ENCODE results near the gene RPL13. TPM values are rescaled to one million over a fixed set of nuclear protein-coding genes. Genes with fewer than 3 reads are reported as not detected.

The RPL13 gene
- total and polyA plus RNA-seq, 4 donors = 699 to 2,663 (median 1,571) TPM

DNA sequence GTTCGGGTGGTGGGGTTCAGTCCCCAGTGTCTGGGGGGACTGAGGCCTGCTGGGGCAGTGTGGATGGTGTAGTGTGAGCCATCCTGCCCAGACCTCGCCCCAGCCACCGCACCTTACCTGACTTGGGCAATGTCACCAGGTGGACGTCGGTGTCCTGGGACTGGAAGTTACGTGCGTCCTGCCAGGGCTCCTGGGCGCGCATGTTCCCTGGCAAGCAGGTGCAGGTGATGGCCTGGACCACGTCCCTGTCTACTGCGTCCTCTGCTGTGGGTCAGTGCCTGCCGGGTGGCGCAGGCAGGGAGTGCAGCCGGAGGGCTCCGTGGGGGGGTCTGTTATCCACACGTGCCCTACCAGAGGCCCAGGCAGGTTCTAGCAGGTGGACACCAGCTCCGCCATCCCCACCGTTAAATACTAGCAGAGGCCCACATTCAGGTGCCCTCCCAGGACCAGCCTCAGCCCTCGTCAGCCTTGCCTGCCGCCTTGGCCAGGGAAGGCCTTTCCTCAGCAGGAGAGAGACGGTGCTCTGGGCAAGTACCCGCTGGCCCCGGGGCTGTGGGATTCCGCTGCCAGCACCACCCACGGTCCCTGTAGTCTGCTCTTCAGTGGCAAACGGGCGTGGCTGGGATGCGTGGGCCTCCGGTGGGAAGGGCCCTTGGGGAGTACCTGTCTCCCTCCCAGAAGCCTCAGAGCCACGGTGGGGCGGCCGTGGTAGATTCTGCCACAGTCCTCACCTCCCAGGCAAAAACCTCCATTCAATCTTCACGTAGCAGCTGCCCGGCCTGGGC, 44.9 kb downstream of the RPL13 start:
- 91% methylated on average over 34 of the region's 34 CpGs for WGBS
- TF ChIP-seq, protein P1, sequence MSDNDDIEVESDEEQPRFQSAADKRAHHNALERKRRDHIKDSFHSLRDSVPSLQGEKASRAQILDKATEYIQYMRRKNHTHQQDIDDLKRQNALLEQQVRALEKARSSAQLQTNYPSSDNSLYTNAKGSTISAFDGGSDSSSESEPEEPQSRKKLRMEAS (IDR thresholded peaks at IDR 0.05) = no peak
- TF ChIP-seq TAF1 (conservative IDR thresholded peaks at IDR 0.05) (no peak), HNF4A (conservative IDR thresholded peaks at IDR 0.05) (no peak), JUND (IDR thresholded peaks at IDR 0.05) (no peak), SP1 (IDR thresholded peaks at IDR 0.05) (no peak), RXRA (IDR thresholded peaks at IDR 0.05) (no peak), YY1 (IDR thresholded peaks at IDR 0.05) (no peak), HNF4G (IDR thresholded peaks at IDR 0.05) (no peak), EGR1 (IDR thresholded peaks at IDR 0.05; ENCODE audit: low read depth in 2 of 2) (no peak), FOXA1 (IDR thresholded peaks at IDR 0.05) (no peak), GABPA (IDR thresholded peaks at IDR 0.05 in 1 of 2, conservative IDR thresholded peaks at IDR 0.05 in 1 of 2) (no peak)
- TF ChIP-seq, protein P2, sequence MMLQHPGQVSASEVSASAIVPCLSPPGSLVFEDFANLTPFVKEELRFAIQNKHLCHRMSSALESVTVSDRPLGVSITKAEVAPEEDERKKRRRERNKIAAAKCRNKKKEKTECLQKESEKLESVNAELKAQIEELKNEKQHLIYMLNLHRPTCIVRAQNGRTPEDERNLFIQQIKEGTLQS (IDR thresholded peaks at IDR 0.05) = no peak
- TF ChIP-seq, protein P3, sequence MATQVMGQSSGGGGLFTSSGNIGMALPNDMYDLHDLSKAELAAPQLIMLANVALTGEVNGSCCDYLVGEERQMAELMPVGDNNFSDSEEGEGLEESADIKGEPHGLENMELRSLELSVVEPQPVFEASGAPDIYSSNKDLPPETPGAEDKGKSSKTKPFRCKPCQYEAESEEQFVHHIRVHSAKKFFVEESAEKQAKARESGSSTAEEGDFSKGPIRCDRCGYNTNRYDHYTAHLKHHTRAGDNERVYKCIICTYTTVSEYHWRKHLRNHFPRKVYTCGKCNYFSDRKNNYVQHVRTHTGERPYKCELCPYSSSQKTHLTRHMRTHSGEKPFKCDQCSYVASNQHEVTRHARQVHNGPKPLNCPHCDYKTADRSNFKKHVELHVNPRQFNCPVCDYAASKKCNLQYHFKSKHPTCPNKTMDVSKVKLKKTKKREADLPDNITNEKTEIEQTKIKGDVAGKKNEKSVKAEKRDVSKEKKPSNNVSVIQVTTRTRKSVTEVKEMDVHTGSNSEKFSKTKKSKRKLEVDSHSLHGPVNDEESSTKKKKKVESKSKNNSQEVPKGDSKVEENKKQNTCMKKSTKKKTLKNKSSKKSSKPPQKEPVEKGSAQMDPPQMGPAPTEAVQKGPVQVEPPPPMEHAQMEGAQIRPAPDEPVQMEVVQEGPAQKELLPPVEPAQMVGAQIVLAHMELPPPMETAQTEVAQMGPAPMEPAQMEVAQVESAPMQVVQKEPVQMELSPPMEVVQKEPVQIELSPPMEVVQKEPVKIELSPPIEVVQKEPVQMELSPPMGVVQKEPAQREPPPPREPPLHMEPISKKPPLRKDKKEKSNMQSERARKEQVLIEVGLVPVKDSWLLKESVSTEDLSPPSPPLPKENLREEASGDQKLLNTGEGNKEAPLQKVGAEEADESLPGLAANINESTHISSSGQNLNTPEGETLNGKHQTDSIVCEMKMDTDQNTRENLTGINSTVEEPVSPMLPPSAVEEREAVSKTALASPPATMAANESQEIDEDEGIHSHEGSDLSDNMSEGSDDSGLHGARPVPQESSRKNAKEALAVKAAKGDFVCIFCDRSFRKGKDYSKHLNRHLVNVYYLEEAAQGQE (IDR thresholded peaks at IDR 0.05) = no peak
- Histone ChIP-seq H3K9me3 (ENCODE audit: control insufficient read depth in 4 of 4, low read length in 3 of 4) (no peaks in the 10 kb centered on the region), H3K9ac (ENCODE audit: low read depth in 1 of 2, low read length in 2 of 2) (no peak overlapping the region), H3K4me3 (ENCODE audit: low read depth in 1 of 3, low read length in 3 of 3) (no peak overlapping the region), H3K27me3 (ENCODE audit: control insufficient read depth in 4 of 4, insufficient read depth in 4 of 4, low read length in 3 of 4) (no peaks in the 10 kb centered on the region), H3K36me3 (ENCODE audit: control insufficient read depth in 4 of 4, insufficient read depth in 3 of 4, low read depth in 1 of 4, low read length in 3 of 4) (no peaks in the 10 kb centered on the region), H3K4me1 (ENCODE audit: control insufficient read depth in 4 of 4, insufficient read depth in 4 of 4, low read length in 3 of 4) (no peaks in the 10 kb centered on the region), H3K27ac (ENCODE audit: low read depth in 1 of 2, low read length in 2 of 2) (no peak overlapping the region)
- no peak for DNase-seq (ENCODE audit: low spot score)

DNA sequence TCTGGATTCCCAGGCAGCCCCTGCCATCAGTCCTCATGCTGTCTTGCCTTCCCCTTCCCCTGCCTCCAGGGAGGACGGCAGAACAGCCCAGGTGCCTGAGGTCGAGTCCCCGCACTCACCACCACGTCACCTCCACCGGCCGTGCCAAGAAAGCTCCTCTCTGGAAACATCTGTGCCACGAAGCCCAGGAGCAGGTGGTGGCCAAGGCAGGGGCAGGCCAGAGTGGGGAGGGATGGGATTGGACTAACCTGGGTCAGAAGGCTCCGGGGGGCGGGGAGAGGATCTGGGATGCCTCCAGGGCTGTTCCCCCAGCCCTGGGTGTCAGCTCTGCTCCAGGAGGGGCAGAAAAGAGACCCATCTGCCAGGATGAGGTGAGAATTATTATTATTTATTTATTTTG, 45.5 kb downstream of the RPL13 start:
- TF ChIP-seq FOXA1 (IDR thresholded peaks at IDR 0.05) = no peak
- no peak for TF ChIP-seq HNF4G (IDR thresholded peaks at IDR 0.05)
- TF ChIP-seq, protein P1 (IDR thresholded peaks at IDR 0.05) = no peak
- TF ChIP-seq, protein P4, sequence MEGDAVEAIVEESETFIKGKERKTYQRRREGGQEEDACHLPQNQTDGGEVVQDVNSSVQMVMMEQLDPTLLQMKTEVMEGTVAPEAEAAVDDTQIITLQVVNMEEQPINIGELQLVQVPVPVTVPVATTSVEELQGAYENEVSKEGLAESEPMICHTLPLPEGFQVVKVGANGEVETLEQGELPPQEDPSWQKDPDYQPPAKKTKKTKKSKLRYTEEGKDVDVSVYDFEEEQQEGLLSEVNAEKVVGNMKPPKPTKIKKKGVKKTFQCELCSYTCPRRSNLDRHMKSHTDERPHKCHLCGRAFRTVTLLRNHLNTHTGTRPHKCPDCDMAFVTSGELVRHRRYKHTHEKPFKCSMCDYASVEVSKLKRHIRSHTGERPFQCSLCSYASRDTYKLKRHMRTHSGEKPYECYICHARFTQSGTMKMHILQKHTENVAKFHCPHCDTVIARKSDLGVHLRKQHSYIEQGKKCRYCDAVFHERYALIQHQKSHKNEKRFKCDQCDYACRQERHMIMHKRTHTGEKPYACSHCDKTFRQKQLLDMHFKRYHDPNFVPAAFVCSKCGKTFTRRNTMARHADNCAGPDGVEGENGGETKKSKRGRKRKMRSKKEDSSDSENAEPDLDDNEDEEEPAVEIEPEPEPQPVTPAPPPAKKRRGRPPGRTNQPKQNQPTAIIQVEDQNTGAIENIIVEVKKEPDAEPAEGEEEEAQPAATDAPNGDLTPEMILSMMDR (IDR thresholded peaks at IDR 0.05; ENCODE audit: low read depth, low read length, missing input control) = no peak
- TF ChIP-seq YY1 (IDR thresholded peaks at IDR 0.05) = no peak
- TF ChIP-seq GABPA (IDR thresholded peaks at IDR 0.05 in 1 of 2, conservative IDR thresholded peaks at IDR 0.05 in 1 of 2) = no peak
- Histone ChIP-seq H3K4me3 (ENCODE audit: low read depth in 1 of 3, low read length in 3 of 3) (no peak overlapping the region), H3K36me3 (ENCODE audit: control insufficient read depth in 4 of 4, insufficient read depth in 3 of 4, low read depth in 1 of 4, low read length in 3 of 4) (no peaks in the 10 kb centered on the region), H3K27ac (ENCODE audit: low read depth in 1 of 2, low read length in 2 of 2) (no peak overlapping the region), H3K4me1 (ENCODE audit: control insufficient read depth in 4 of 4, insufficient read depth in 4 of 4, low read length in 3 of 4) (no peaks in the 10 kb centered on the region), H3K27me3 (ENCODE audit: control insufficient read depth in 4 of 4, insufficient read depth in 4 of 4, low read length in 3 of 4) (no peaks in the 10 kb centered on the region), H3K9me3 (ENCODE audit: control insufficient read depth in 4 of 4, low read length in 3 of 4) (no peaks in the 10 kb centered on the region), H3K9ac (ENCODE audit: low read depth in 1 of 2, low read length in 2 of 2) (no peak overlapping the region)
- 89% methylated on average over 9 of the region's 9 CpGs for WGBS
- DNase-seq (ENCODE audit: low spot score) = no peak
